ENCODE results near the gene LYZL4. TPM values are rescaled to one million over a fixed set of nuclear protein-coding genes. Genes with fewer than 3 reads are reported as not detected.
A peak's percentile ranks its signal among the peaks of the same experiment; 100 is the strongest.

The LYZL4 gene
- total RNA-seq, 4 donors from 2014 or later = not detected

- no peaks in the 10 kb centered on the region for H3K27me3 ChIP-seq
- intact Hi-C loops (cut with DNase I; ENCODE audit: low total_unique reads) (no loop called here), in situ Hi-C loops (cut with MboI; ENCODE audit: low sequenced_read_pairs in 4 of 4) (loop anchor here (25.0 kb wide), 3 partner anchors 323 to 548 kb away; no protein-coding TSS in a partner anchor)
- no peaks in the 10 kb centered on the region for H3K4me1 ChIP-seq
- no peak for ATAC-seq
- DNase-seq = no peak
- TF ChIP-seq CTCF (IDR thresholded peaks at IDR 0.05 in 4 of 5, conservative IDR thresholded peaks at IDR 0.05 in 1 of 5) = no peak
- TF ChIP-seq POLR2A (IDR thresholded peaks at IDR 0.05) = no peak
- no peak overlapping the region for H3K27ac ChIP-seq
- no peak overlapping the region for H3K4me3 ChIP-seq
- no peaks in the 10 kb centered on the region for H3K36me3 ChIP-seq
- H3K9me3 ChIP-seq = no peaks in the 10 kb centered on the region
Observed at GRCh38 chr3:42434777-42435380, 24.5 kb upstream of the LYZL4 start.

- in situ Hi-C loops (cut with MboI; ENCODE audit: low sequenced_read_pairs in 4 of 4) = loop anchor here (25.0 kb wide), 3 partner anchors 320 to 545 kb away; no protein-coding TSS in a partner anchor
- intact Hi-C loops (cut with DNase I; ENCODE audit: low total_unique reads) = no loop called here
- no peak for ATAC-seq
- Histone ChIP-seq H3K9me3 (no peaks in the 10 kb centered on the region), H3K4me1 (no peaks in the 10 kb centered on the region), H3K27me3 (no peaks in the 10 kb centered on the region), H3K4me3 (peak overlapping the region in 1 of 4 donors; percentile 21), H3K27ac (no peak overlapping the region), H3K36me3 (no peaks in the 10 kb centered on the region)
- TF ChIP-seq POLR2A (IDR thresholded peaks at IDR 0.05) (no peak), CTCF (IDR thresholded peaks at IDR 0.05 in 4 of 5, conservative IDR thresholded peaks at IDR 0.05 in 1 of 5) (no peak)
- DNase-seq = no peak
Observed at GRCh38 chr3:42432485-42432884, 22.1 kb upstream of the LYZL4 start.

GRCh38 chr3:42430781-42431532 is 20.5 kb upstream of the LYZL4 start:
- TF ChIP-seq CTCF (IDR thresholded peaks at IDR 0.05 in 4 of 5, conservative IDR thresholded peaks at IDR 0.05 in 1 of 5) (no peak), POLR2A (IDR thresholded peaks at IDR 0.05) (no peak)
- Histone ChIP-seq H3K27me3 (no peaks in the 10 kb centered on the region), H3K4me3 (no peak overlapping the region), H3K36me3 (no peaks in the 10 kb centered on the region), H3K27ac (no peak overlapping the region), H3K4me1 (no peaks in the 10 kb centered on the region), H3K9me3 (no peaks in the 10 kb centered on the region)
- in situ Hi-C loops (cut with MboI; ENCODE audit: low sequenced_read_pairs in 4 of 4) = loop anchor here (25.0 kb wide), 3 partner anchors 319 to 544 kb away; no protein-coding TSS in a partner anchor
- no peak for DNase-seq
- intact Hi-C loops (cut with DNase I; ENCODE audit: low total_unique reads) = no loop called here
- no peak for ATAC-seq

GRCh38 chr3:42428830-42429229 is 18.4 kb upstream of the LYZL4 start:
- H3K27ac ChIP-seq = no peak overlapping the region
- DNase-seq (no peak), ATAC-seq (no peak)
- no peaks in the 10 kb centered on the region for H3K4me1 ChIP-seq
- TF ChIP-seq CTCF (IDR thresholded peaks at IDR 0.05 in 4 of 5, conservative IDR thresholded peaks at IDR 0.05 in 1 of 5) = no peak
- no peak for TF ChIP-seq POLR2A (IDR thresholded peaks at IDR 0.05)
- in situ Hi-C loops (cut with MboI; ENCODE audit: low sequenced_read_pairs in 4 of 4) = loop anchor here (25.0 kb wide), 3 partner anchors 317 to 542 kb away; no protein-coding TSS in a partner anchor
- no peaks in the 10 kb centered on the region for H3K27me3 ChIP-seq
- no peaks in the 10 kb centered on the region for H3K9me3 ChIP-seq
- intact Hi-C loops (cut with DNase I; ENCODE audit: low total_unique reads) = no loop called here
- no peaks in the 10 kb centered on the region for H3K36me3 ChIP-seq
- no peak overlapping the region for H3K4me3 ChIP-seq

All from gastrocnemius medialis (tissue), 4 donors.